ENCODE data around the gene LYRM4.

The LYRM4 gene

DNA sequence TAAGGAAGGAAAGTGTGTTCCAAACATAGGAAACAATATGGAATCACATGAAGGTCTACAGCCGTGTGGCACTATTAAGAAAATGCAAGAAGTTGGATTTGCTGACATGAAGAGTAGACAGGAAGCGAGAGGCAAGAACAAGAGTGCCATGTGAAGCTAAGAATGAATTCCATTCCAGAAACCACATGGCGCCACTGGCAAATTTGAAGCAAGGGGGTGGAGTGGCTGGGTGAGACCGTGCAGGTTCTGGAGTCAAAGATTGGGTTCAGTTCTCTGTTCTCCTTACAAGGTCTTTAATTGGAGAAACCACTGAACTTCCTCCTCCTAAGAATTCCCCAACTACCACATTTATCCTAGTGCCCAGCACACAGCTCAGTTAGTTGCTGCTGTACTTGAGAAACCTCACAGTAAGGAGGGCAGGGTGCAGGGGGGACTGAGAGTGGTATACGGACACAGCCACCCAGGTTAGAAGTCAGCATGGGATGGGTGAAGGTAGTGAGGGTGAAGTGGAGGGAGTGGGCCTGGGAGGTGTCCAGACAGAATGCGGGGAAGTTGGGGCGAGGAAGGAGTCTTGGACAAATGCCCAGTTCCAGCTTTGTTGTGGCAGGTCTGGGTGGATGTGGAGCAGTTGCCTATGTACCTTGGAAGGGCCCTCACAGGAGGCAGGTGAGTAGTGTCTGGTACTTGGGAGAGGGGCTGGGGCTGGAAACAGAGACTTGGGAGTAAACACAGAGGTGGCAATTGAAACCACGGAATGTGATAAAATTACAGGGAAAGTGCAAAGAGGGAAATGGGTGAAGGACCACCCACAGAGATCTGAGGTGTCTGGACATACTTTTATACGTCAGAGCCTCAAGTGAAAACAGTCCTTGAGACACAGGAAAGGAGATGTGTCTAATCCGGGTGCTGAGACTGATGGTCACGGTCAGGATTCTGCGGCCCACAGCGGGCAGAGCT, 14.3 kb downstream of the LYRM4 start:
- no peak for DNase-seq (ENCODE audit: low read depth)

DNA sequence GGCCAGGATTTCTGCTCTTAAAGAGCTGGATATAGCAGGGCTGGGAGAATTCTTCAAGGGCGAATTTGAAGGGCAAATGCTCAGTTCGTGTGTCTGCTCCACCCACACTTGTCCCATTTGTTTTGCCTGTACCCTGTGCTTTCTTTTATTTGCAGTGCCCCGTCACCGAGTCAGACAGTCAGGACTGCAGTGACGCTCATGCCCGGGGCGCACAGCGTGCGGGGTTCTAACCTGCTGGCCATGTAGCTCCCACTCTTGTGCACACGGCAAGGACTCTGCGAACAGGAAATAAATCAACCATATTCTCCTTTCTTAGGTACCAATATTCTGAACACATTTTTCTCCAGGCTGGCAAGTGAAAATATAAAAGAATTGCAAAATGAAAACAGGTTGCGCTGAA, 17.7 kb downstream of the LYRM4 start:
- no peak for DNase-seq (ENCODE audit: low read depth)

DNA sequence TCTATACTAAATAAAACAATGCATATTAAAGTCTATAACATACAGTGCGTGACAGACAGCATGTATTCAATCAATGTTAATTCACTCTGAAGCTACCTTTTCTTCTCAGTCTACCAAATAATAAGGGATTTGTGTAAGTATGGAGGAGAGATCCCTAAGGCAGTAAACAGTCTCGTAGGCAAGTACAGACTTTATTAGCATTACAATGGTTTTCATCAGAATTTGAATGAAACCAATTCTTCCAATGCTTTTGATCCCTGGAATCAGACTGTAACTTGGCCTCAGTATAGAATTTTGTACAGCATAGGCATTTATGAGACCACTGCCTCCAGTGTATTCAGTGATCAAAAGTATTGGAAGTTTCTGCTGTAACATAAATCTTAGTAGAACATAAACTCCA, 19.5 kb downstream of the LYRM4 start:
- DNase-seq (ENCODE audit: low read depth), result no peak

DNA sequence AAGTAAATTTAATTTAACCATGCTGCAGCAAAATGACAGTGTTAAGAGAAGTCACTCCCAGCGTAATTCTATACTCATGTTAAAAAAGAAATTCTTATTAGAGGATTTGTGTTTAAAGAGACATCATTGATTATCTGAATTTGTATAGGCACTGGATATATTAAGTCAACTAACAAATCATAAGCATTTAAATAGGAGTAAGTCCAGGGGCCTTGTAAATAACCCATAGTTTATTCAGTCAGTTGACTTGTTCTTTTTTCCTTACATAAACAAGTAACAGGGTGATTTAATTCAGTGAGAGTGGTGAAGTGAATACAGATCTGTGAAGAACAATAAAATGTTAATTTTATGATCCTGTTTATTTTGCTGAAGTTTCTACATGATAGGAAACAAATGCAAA, 22.4 kb downstream of the LYRM4 start:
- DNase-seq (ENCODE audit: low read depth), result no peak

DNA sequence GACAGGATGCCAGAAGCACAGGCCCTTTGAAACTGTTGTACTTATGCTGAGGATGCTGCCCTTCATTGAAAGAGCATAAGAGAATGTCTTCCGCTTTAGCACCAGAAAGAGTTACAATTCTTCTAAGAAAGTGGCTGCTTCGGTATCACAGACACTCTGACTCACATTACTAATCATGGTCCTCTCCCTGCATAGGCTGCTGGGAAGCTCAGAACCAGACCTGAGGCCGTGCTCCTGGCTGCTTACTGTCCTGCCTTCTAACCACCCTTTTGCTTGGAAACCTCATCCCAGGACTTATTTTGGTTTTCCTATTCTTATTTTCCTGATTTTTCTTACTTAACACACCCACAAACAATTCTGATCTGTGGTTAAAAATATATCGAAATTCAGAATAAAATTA, 22.9 kb downstream of the LYRM4 start:
- DNase-seq (ENCODE audit: low read depth), result no peak

DNA sequence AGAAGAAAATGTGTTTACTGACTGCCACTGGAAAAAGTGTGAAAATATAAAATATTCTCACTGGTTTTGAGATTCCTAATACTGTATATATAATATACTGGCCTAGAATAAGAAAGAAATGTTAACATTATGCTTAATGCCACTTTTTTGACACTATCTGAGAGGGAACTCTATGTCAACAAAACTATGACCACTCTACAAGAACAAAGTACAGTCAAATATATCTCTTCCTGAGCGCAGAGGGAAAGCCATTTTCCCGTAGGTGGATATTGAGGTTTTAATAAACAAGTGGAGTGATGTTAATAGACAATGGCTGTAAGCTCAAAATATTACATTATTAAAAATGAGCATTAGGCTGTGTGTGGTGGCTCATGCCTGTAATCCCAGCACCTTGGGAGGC, 24.9 kb downstream of the LYRM4 start:
- no peak for DNase-seq (ENCODE audit: low read depth)

DNA sequence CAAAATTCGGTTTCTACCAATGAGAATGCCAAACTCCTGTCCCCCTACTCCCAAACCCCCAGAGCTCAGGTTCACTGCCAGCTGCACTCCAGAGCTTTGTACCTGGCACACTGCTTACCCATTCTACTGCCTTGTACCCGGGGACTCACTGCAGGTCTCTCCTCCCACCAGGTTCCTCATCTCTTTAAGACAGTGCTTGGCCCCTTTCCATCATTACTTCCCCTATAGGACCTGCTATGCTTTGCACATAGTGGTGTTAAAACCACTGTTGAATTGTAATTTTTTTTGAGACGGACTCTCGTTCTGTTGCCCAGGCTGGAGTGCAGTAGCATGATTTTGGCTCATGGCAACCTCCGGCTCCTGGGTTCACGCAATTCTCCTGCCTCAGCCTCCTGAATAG, 25.9 kb downstream of the LYRM4 start:
- DNase-seq (ENCODE audit: low read depth), result no peak

DNA sequence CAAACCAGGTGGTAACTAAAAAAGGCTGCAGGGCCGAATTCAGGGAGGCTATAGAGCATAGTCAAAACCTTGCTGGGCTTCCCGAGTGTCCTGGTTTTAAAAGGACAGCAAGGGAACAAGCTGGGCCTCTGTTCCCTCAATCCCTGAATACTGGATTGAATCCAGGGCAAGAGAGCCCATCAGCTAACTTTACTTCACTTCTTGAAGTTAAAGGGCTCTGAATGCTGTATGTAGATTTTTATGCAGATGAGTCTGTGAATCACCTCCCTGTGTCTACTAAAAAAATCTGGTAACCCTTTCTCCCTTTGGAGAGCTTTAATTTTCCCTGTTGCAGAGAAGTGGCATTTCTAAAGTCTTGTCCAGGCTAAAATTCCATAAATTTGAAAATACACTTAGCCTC, 29.5 kb downstream of the LYRM4 start:
- no peak for DNase-seq (ENCODE audit: low read depth)

DNA sequence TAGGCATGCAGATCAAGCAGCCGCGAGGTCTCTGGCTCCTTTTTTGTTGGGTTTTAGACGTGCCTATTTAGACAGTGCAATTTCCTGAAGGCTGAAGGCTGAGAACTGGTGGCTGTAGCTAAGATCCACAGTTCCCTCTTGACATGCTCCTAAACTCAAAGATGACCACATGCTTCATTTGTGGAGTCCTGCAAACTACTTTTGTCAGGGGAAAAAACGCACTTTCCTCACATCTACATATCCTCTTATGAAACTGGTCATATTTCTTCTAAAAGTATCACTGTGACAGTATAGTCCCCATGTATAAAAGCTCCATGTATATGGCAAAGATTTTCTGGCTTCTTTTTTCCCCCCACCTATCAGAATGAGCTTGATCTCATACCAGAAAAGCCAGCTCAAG, 30.7 kb downstream of the LYRM4 start:
- no peak for DNase-seq (ENCODE audit: low read depth)

DNA sequence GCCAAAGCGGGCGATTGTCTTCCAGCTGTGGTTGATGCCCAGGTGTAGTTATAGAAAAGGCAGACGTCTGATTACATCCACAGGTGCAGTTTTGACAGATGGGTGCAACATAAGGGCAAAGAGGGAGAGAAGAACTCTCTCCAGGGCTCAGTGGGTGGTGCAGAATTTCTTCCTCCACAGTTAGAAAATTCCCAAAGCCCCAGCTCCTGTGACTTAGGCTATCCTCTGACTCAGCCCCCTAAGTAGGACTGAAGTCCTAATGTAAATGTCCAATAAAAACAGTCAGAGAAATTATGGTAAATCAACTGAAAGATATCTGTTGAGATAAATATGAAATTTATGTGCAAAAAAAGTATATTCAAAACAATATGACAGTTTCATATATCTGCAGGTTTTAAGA, 31.4 kb downstream of the LYRM4 start:
- DNase-seq (ENCODE audit: low read depth), result no peak

DNA sequence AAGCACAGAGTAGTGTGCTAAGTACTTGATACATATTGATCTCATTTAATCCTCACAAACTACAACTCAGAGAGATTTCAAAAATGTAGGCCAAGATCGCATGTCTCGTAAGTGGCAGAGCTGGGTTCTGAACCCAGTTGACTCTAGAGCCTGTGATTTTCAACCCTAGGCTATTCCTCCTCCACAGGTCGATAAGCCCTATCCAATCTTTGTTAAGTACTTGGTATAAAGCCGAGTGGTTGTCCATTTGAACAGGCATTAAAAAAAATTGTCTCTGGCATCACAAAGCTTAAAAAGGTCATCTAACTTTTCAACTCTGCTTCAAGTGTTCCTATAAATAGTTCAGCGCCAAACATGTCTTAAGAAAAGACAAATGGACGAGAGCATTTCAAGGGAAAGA, 37.4 kb downstream of the LYRM4 start:
- no peak for DNase-seq (ENCODE audit: low read depth)

DNA sequence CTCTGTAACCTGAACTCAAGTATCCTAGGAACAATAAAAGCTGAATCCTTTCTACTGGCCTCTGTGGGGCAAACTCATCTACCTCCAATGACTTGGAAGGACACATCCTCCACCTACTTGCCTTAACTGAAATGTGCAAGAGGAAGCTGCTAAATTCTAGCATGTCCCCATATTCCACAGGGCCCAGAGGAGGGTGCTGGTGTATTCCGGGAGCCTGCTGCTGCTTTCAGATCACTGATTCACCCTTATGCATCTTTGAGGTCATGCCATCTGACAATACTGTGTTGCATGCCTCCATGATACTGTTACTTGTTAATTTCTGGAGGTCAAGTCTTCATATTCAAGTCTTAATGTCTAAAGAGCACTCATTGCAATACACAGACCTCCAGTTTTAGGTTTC, 40.3 kb downstream of the LYRM4 start:
- no peak for DNase-seq (ENCODE audit: low read depth)

DNA sequence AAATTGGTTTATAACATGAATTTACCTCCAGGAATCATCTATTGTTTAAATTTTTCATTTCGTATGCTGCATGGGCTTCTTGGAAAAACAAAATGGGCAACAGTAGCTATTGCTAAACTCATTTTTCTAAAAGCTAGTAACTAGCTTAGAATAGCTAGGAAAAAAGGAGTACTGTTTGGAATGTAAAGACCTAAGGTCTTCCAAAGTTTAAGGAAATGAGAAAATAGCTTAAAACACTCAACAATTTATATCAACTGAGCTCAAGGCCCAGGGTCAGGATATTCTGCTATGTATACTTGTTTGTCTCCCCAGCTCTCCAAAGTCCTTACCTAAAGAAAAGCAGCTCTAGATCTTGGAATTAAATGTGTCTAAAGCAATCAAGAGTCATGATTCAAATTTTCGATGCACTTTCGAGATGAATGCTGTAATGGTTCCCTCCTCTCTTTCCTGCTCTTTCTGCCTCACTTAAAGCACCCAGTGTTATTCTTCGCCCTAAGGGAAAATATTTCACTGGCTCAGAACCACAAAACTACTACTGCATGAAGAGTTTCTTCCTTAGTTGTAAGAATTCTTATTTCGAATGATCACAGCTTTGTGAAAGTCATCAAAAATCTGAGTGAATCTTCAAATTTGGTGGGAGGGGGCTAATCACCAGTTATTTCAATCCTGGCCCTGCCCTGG, 41.6 kb downstream of the LYRM4 start:
- DNase-seq (ENCODE audit: low read depth), result no peak

DNA sequence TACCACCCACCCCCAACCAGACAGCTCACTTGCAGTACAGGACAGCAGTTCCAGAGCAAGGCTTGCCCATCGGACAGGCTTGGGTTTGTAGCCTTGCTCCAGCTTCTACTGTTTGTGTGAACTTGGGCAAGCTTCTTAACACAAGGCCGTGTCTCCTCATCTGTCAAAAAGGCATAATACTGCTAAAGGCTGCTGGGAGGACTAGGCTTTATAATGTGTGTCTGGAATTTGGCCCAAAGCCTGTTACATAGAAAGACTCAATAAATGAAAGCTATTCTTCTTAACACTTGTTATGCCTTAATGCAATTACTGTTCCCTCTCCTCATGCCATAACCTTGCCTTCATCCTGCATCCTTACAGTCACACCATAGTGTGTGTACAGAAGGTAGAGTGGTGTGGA, 43.4 kb downstream of the LYRM4 start:
- DNase-seq (ENCODE audit: low read depth), result no peak

DNA sequence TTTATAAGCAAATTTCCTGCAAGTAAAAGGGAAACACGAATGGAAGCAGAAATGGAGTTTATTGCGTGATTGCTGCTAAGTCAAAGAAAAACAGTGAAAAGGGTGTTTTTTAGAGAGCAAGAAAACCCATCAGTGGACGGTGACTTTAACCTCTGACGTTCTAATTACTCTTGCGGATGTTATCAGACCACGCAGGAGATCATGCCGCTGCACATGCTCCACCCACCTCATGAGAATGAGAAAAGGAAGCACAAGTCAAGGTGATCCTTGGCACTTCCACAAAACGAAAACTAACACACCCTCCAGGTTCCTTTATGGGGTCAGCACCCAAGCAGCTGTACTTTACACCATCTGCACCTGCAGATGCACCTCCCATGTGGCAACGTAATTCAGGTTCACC, 45.0 kb downstream of the LYRM4 start:
- DNase-seq (ENCODE audit: low read depth), result no peak

DNA sequence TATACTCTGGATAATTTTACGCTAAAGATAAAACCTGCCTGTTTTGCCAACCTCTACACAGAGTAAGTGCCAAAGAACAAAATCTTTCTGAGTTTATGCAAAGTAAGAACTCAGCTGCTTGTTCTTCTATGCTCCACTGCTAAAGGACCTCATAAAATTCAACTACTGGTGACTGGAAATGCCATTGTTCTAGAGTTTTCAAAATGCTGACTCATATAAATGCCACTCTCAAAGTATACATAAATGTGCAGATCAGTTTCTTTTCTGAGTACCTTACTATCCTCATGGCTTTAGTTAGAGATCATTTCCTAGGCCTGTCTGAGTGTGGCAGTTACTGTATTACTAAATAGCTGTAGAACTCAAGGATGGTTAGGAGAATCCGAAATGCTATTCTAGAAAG, 45.6 kb downstream of the LYRM4 start:
- DNase-seq (ENCODE audit: low read depth), result no peak

DNA sequence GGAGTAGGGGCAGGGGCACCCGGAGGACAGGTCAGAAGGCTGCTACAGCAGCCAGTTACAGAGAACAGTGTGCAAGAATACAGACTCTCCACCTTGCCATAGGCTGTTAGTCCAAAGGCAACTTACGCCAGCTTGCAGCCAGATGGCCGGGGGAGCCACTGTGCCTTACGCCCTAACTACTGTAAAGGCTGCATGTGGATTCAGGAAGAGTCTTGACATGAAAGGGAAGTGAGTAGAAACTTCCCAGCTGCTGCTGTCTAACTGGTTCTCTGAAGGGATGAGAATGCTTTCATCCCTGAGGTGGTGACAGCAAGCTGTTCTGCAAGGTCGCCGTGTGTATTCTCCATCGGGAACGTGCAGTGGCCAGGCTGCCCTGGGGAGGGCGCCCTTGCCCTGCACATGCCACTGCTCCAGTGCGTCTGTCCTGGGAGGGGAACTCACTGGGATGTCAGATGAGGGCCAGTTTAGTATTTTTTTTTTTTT, 46.1 kb downstream of the LYRM4 start:
- DNase-seq (ENCODE audit: low read depth), result no peak

DNA sequence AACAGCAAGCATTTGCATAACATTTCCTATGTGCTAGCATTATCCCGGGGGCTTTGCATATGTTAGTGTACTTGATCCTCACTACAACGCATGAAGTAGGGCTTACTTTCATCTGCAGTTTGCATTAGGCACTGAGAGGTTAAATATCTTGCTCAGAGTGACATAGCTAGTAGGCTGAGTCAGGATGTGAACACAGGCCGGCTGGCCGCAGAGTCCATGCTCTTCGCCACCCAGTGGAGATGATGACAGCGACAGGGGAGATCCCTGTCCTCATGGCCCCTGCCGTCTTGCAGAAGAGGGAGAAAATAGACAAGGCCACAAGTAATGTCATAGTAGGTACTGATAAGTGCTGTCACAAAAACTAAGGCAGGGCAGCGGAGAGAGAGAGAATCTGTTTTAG, 46.9 kb downstream of the LYRM4 start:
- no peak for DNase-seq (ENCODE audit: low read depth)

DNA sequence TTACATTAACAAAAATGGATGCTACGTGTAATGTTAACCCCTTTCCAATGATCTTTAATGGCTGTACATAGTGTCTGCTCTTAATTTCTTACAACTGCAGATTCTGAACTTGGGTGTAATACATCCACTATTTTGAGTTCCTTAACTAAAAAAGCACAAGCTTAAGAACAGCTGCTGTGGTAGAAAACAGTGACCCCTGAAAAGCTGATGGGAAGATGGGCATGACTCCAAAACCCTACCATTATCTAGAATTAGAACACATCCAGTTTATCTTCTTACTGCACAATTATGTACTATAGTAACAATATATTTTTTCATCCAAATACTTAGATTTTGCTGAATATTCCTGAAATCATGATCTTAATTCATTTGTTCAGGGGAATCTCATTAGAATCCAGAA, 49.3 kb downstream of the LYRM4 start:
- no peak for DNase-seq (ENCODE audit: low read depth)

DNA sequence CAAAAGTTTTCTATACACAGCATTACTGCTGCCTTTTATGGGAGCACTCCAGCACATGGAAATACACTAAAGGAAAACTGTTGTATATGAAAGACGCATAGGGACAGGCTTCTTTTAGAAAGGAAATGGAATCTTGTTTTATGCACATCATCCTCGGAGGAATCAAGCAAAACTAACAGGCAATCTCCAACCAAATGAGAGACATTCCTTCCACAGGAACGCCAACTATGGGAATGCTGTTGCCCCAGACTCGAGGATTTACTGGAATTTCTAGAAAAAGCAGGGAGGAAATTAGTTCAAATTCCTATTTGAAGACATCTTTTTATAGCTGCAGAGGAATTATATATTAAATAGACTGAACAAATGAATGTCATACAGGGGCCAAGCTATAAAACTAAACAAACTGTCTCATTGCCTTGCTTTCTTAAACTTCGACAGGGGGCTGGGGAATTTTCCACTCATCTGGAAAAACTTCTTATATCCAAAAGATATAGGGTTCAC, 52.2 kb downstream of the LYRM4 start:
- DNase-seq (ENCODE audit: low read depth), result no peak

DNA sequence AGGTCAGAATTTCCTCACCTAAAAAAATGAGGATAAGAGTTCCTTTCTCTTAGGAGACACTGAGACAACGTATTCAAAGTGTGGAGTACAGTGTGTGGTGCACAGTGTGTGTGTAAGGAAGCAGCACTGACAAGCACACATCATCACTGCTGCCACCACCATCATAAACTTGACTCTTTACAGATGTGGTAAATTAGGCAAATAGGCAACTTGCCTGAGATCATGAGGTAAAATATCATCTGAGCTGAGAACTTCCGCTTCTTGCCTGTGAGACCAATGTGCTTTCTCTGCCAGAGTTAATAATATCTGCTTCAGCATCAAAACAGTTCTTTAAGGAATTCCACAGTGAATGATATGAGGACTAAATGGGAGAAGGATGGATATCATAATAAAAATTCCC, 52.7 kb downstream of the LYRM4 start:
- DNase-seq (ENCODE audit: low read depth), result no peak

DNA sequence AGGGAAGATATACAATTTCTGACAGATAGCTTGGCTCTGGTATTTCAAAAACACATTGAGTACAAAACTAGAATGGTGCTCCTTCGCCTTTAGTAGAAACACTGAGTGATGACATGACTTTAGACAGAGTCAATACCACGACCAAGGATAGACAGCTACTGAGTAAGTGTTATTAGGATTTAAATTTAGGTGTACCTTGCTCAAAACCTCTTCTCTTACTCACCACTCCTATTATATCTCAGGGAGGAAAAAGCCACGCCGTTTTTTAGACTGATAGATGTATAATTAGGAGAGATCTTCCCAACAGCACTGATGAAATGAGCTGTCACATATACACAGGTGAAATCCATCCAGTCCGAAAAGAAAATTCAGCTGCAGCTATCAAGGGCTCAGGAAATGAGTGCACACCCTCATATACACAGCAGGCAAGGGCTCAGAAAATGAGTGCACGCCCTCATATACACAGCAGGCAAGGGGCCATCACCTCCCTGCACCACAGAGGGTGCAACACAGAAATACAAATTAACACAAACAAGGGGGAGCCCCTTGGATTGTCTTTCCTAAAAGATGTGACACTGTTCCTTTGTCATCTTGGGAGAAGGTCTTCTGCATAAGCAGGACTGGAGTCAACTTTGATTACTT, 53.7 kb downstream of the LYRM4 start:
- DNase-seq (ENCODE audit: low read depth), result no peak

Measured in stimulated activated CD8-positive, alpha-beta memory T cell treated with anti-CD3 and anti-CD28 coated beads, Interleukin-15, amount 100 ng/mL, for 1 hour (primary cell).